BLaER1 (cell line): Measurements from ENCODE around the gene ZNF398.
A peak's percentile ranks its signal among the peaks of the same experiment; 100 is the strongest.

ENCODE experiments used
- H3K27ac ChIP-seq: shearing (Covaris generic); formaldehyde crosslinking; 2 replicates; pipeline ENCODE4 v1.8.1; 2022
- H3K27me3 ChIP-seq: shearing (Covaris generic); formaldehyde crosslinking; 2 replicates; pipeline ENCODE4 v1.8.1; 2022
- H3K36me3 ChIP-seq: shearing (Covaris generic); formaldehyde crosslinking; 2 replicates; pipeline ENCODE4 v1.8.1; 2022
- H3K4me1 ChIP-seq: shearing (Covaris generic); formaldehyde crosslinking; 2 replicates; pipeline ENCODE4 v1.8.1; 2022
- H3K4me2 ChIP-seq: shearing (Covaris generic); formaldehyde crosslinking; 2 replicates; pipeline ENCODE4 v1.8.1; 2022
- H3K4me3 ChIP-seq: shearing (Covaris generic); formaldehyde crosslinking; 2 replicates; pipeline ENCODE4 v1.8.1; 2022
- H3K9ac ChIP-seq: shearing (Covaris generic); formaldehyde crosslinking; 2 replicates; pipeline ENCODE4 v1.8.1; 2022
- H3K9me3 ChIP-seq: shearing (Covaris generic); formaldehyde crosslinking; 2 replicates; pipeline ENCODE4 v1.8.1; 2022
- H4K20me1 ChIP-seq: shearing (Covaris generic); formaldehyde crosslinking; 2 replicates; pipeline ENCODE4 v1.8.1; 2022
- Cebpa-rat ChIP-seq: shearing (Covaris generic); IDR thresholded peaks from 2 replicates; pipeline ENCODE4 v1.8.1; 2022

The ZNF398 gene

GRCh38 chr7:149147752-149148653, 750 bp downstream of the ZNF398 start:
- no peak for TF ChIP-seq Cebpa-rat
- H3K27me3 ChIP-seq = no peaks in the 10 kb centered on the region
- H4K20me1 ChIP-seq = peaks cover 56% of the 10 kb centered on the region
- H3K36me3 ChIP-seq = peaks cover 19% of the 10 kb centered on the region
- H3K4me3 ChIP-seq = peak overlapping the region; percentile 87
- peak overlapping the region; percentile 94 for H3K4me2 ChIP-seq
- peaks cover 37% of the 10 kb centered on the region for H3K4me1 ChIP-seq
- peak overlapping the region; percentile 95 for H3K9ac ChIP-seq
- H3K27ac ChIP-seq = peak overlapping the region; percentile 94
- no peaks in the 10 kb centered on the region for H3K9me3 ChIP-seq

- Histone ChIP-seq H3K27ac (no peak overlapping the region), H3K36me3 (peaks cover 46% of the 10 kb centered on the region), H4K20me1 (peaks cover 71% of the 10 kb centered on the region), H3K4me3 (no peak overlapping the region), H3K27me3 (no peaks in the 10 kb centered on the region), H3K9ac (no peak overlapping the region), H3K4me1 (peaks cover 17% of the 10 kb centered on the region), H3K4me2 (no peak overlapping the region), H3K9me3 (no peaks in the 10 kb centered on the region)
- no peak for TF ChIP-seq Cebpa-rat
These were observed 3.7 kb downstream of the ZNF398 start for GRCh38 chr7:149150981-149151380.

- H3K4me2 ChIP-seq = no peak overlapping the region
- H3K9ac ChIP-seq = no peak overlapping the region
- peaks cover 69% of the 10 kb centered on the region for H4K20me1 ChIP-seq
- peaks cover 13% of the 10 kb centered on the region for H3K4me1 ChIP-seq
- no peak overlapping the region for H3K4me3 ChIP-seq
- H3K27ac ChIP-seq = no peak overlapping the region
- H3K27me3 ChIP-seq = no peaks in the 10 kb centered on the region
- TF ChIP-seq Cebpa-rat = no peak
- H3K36me3 ChIP-seq = peaks cover 70% of the 10 kb centered on the region
- no peaks in the 10 kb centered on the region for H3K9me3 ChIP-seq
These were observed 6.1 kb downstream of the ZNF398 start for GRCh38 chr7:149153346-149153745.

GRCh38 chr7:149154056-149154455, 6.8 kb downstream of the ZNF398 start:
- Histone ChIP-seq H3K9ac (no peak overlapping the region), H3K4me3 (no peak overlapping the region), H3K4me1 (peaks cover 6% of the 10 kb centered on the region), H4K20me1 (peaks cover 67% of the 10 kb centered on the region), H3K36me3 (peaks cover 77% of the 10 kb centered on the region), H3K9me3 (no peaks in the 10 kb centered on the region), H3K27ac (no peak overlapping the region), H3K27me3 (no peaks in the 10 kb centered on the region), H3K4me2 (no peak overlapping the region)
- no peak for TF ChIP-seq Cebpa-rat

GRCh38 chr7:149156898-149157297, 9.6 kb downstream of the ZNF398 start:
- no peak overlapping the region for H3K4me3 ChIP-seq
- no peak overlapping the region for H3K4me2 ChIP-seq
- no peaks in the 10 kb centered on the region for H3K9me3 ChIP-seq
- H4K20me1 ChIP-seq = peaks cover 67% of the 10 kb centered on the region
- H3K9ac ChIP-seq = no peak overlapping the region
- H3K36me3 ChIP-seq = peaks cover 91% of the 10 kb centered on the region
- H3K4me1 ChIP-seq = 0 out of 2 replicates have a peak, but pooled peaks cover 9% of the 10 kb centered on the region
- no peak overlapping the region for H3K27ac ChIP-seq
- TF ChIP-seq Cebpa-rat = no peak
- no peaks in the 10 kb centered on the region for H3K27me3 ChIP-seq

- Histone ChIP-seq H3K9ac (no peak overlapping the region), H3K9me3 (no peaks in the 10 kb centered on the region), H3K36me3 (peaks cover 97% of the 10 kb centered on the region), H3K4me3 (no peak overlapping the region), H3K4me2 (no peak overlapping the region), H4K20me1 (peaks cover 65% of the 10 kb centered on the region), H3K27ac (no peak overlapping the region), H3K4me1 (0 out of 2 replicates have a peak, but pooled peaks cover 9% of the 10 kb centered on the region), H3K27me3 (no peaks in the 10 kb centered on the region)
- no peak for TF ChIP-seq Cebpa-rat
These were observed 14.1 kb downstream of the ZNF398 start for GRCh38 chr7:149161241-149161848.

- Histone ChIP-seq H3K4me3 (no peak overlapping the region), H3K9me3 (no peaks in the 10 kb centered on the region), H3K27ac (no peak overlapping the region), H3K27me3 (no peaks in the 10 kb centered on the region), H3K9ac (no peak overlapping the region), H3K4me2 (no peak overlapping the region), H4K20me1 (peaks cover 43% of the 10 kb centered on the region), H3K4me1 (0 out of 2 replicates have a peak, but pooled peaks cover 3% of the 10 kb centered on the region), H3K36me3 (peaks cover 97% of the 10 kb centered on the region)
- no peak for TF ChIP-seq Cebpa-rat
These were observed 18.9 kb downstream of the ZNF398 start for GRCh38 chr7:149166142-149166541.

GRCh38 chr7:149166630-149167352, 19.5 kb downstream of the ZNF398 start:
- no peaks in the 10 kb centered on the region for H3K4me1 ChIP-seq
- no peak overlapping the region for H3K4me3 ChIP-seq
- H3K4me2 ChIP-seq = no peak overlapping the region
- no peaks in the 10 kb centered on the region for H3K9me3 ChIP-seq
- no peaks in the 10 kb centered on the region for H3K27me3 ChIP-seq
- peaks cover 37% of the 10 kb centered on the region; the same call in 1 of the 2 replicates for H4K20me1 ChIP-seq
- no peak for TF ChIP-seq Cebpa-rat
- no peak overlapping the region for H3K27ac ChIP-seq
- H3K36me3 ChIP-seq = peaks cover 97% of the 10 kb centered on the region
- H3K9ac ChIP-seq = no peak overlapping the region

GRCh38 chr7:149171892-149172533, 24.8 kb downstream of the ZNF398 start:
- Histone ChIP-seq H4K20me1 (peaks cover 8% of the 10 kb centered on the region; the same call in 1 of the 2 replicates), H3K9ac (no peak overlapping the region), H3K27me3 (no peaks in the 10 kb centered on the region), H3K4me1 (no peaks in the 10 kb centered on the region), H3K4me2 (no peak overlapping the region), H3K36me3 (peaks cover 98% of the 10 kb centered on the region), H3K27ac (no peak overlapping the region), H3K4me3 (no peak overlapping the region), H3K9me3 (no peaks in the 10 kb centered on the region)
- no peak for TF ChIP-seq Cebpa-rat
